Stimulated activated CD8-positive, alpha-beta memory T cell treated with anti-CD3 and anti-CD28 coated beads, Interleukin-15, amount 100 ng/mL, for 24 hours (primary cell): ENCODE measurements around the gene FRMD5.
"Not testable (repeated sequence)": the region's sequence is repeated elsewhere in the genome, so short reads cannot be mapped to it uniquely, and the experiment has no call there.

Experiments used
- DNase-seq: peaks from one replicate; pipeline ENCODE4 v3.0.0-alpha.2; 2020; ENCODE audit warnings: low read depth

FRMD5 gene

GRCh38 chr15:43831519-43832052 is 363.5 kb downstream of the FRMD5 start:
- not testable (repeated sequence) for DNase-seq

- DNase-seq, result not testable (repeated sequence)
These were observed 364.3 kb downstream of the FRMD5 start for GRCh38 chr15:43830691-43831275.

- not testable (repeated sequence) for DNase-seq
These were observed 365.0 kb downstream of the FRMD5 start for GRCh38 chr15:43829951-43830540.

GRCh38 chr15:43828061-43828657 is 366.9 kb downstream of the FRMD5 start:
- DNase-seq, result no peak

DNA sequence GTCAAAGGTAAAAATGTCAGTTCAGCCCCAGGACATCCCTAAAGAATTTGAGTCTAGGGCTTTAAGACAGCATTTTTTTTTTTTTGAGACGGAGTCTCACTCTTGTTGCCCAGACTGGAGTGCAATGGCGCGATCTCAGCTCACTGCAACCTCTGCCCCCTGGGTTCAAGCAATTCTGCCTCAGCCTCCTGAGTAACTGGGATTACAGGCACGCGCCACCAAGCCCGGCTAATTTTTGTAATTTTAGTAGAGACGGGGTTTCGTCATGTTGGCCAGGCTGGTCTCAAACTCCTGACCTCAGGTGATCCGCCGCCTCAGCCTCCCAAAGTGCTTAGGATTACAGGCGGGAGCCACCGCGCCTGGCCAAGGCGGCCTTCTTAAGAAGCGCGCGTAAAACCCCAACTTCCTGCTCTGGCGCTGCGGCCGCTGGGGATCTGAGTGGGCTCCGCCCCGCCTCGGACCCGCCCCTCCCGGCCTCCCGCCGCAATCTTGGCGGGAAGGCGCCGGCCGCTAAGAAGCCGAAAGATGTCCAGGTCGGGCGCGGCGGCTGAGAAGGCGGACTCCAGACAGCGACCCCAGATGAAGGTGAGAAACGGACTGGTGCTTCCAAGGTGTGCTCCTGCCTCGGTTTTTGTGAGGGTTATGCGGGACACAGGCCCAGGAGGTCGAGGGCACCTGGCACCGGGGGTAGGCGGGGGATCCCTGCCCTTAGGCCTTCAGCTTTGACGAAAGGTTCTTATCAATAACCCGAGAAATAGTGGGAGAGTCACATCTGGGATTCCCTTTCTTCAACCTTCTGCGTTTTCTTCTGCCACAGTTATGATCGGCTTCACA is 368.3 kb downstream of the FRMD5 start, which contains the start of gene WDR76:
Gene WDR76, plus strand, starts transcription at position 495 of the 834 bp plus-strand sequence. Its CDS starts 31 bp downstream, at position 526.
- DNase-seq, result peak; percentile 60

GRCh38 chr15:43826029-43826507 is 369.0 kb downstream of the FRMD5 start:
- DNase-seq, result no peak

GRCh38 chr15:43825305-43825704 is 369.8 kb downstream of the FRMD5 start:
- not testable (repeated sequence) for DNase-seq

DNA sequence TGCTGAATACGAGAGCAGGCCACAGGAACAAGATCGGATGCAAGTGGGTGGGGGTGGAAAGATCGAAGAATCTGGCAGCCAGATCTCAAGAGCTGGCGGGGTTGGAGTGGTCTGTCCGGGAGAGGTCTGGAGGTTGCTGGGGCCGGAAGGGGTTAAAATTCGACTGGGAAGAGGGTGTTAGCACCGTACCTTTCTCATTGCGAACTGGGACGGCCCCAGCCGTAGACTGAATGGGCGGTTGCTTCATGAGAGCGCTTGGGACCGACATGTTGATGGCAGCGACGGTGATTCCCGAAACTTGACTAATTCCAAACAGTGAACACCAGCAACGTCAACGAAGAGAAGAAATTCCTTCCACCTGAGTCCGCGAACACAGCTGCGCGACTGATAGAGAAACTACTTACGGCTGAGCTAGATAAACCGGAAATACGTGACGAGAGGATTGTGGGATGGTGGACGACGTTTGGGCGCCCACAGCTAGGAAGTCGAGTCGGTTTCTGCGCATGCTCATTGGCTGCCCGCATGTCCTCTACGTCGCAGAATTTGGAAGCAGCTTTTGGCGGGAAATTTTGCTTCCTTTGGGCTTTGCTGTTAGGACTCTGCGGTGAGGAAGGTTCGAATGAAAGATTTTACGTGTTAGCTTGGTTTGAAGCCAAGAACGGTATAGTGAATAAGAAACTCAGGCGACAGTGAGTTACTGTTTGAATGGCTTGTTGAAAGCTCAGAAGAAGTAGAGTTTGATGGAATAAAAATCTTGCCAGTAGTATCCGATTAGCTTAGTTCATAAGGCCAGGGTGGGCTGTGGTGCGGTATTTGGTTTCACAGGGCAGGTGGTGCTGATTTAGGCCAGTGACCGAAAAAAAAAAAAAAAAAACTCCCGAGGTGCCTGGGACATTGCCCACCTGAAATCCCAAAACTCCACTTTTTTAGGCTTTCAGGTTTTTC is 370.5 kb downstream of the FRMD5 start, which contains the start of gene MFAP1:
Gene MFAP1, minus strand, starts transcription at position 389 of the 945 bp plus-strand sequence. Its CDS starts 121 bp downstream, at position 268.
- DNase-seq, result peak; percentile 69

DNA sequence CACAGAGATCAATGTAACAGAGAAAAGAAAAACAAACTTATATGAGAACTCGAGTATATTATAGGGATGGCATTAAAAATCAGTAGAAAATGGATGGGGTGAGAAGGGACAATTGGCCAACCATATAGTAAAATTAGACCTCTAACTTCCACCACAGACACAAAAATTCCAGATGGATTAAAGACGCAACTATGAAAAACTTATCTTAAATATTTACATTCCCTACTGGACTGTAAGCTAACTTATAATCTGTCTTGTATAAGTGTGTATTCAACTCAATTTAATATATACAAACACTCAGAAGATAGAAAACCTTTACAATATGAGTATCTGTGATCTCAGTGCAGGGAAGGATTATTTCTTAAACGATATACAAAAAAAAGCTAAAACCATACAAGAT is 373.6 kb downstream of the FRMD5 start:
- no peak for DNase-seq
